ENCODE measurements around the gene RBFOX1.

- TF ChIP-seq POLR2A (IDR thresholded peaks at IDR 0.05), result no peak
- TF ChIP-seq CTCF (IDR thresholded peaks at IDR 0.05), result no peak
Measured at GRCh38 chr16:7334801-7335560, 2.3 kb downstream of the RBFOX1 start.

Measured in Peyer's patch (tissue), 4 donors.